Measurements from ENCODE around the gene GNRHR. TPM values are rescaled to one million over a fixed set of nuclear protein-coding genes. Genes with fewer than 3 reads are reported as not detected.

The GNRHR gene
- total RNA-seq, 1 donor from 2014 or later = not detected

DNA sequence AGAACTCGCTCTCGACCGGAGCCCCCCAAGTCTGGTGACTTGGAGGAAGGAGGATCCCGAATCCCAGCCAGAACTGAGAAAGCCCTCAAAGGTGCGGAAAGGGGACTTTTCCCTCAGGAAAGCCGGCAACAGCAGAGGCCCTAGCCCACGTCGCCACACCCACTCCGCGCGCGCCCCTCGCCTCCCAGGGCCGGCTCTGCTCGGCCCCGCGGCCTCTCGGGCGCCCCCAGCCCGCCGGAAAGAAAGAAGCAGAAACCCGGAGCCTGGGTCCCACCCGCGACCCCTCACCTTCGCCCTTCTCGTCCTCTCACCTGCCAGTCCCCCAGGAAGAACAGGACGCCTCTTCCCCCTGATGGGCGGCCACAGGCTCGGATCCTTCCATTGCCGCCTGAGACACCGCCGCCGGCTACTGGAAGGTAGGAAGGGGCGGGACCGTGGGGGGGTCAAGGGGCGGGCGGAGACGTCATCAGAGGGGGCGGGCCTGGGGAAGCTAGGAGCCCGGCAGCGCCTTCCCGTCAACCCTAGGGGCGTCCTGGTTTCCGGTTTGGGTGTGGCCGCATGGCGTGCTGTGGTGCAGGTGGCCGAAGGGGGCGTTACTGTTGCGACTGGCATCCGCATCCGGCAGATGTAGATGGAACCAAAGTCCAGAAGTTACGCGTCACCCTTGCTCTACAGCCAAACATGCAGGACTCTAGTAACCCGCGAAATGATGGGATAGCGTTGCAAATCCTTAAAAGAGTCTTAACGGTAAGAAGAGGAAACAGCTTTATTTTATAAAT, 53.3 kb downstream of the GNRHR start, which contains the start of gene UBA6:
Gene UBA6, minus strand, starts transcription at position 418 of the 779 bp plus-strand sequence. Its CDS starts 36 bp downstream, at position 382.
- peak; percentile 95 to 96 for DNase-seq (ENCODE audit: low read depth in 2 of 2)

DNA sequence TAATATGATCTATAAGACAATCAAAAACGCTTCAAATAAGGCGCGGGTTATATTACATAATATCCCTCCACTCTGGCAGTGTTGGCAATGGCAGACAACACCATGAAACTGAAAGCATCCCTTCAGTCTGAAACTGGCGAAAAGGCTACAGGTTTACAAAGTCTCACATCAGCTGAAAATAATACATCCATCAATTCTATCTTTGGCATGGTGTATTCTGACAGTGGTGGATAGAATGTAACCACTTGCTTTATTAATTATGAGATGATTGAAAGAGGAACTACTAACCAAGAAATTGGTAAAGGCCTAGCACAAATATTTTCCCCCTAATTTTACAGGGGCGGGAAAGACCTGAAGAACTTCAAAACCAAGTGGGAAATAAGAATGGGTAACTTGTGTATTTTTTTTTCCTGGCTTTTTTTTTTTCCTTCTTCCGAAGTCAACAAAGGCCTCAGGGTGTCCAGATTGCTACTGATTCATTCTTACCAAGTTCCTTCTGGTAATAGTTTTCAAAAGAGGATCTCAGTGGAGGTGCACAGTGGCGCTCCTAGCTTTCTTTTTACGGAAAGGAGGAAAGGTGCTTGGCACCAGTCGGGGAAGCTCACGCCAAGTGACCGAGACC, 54.0 kb downstream of the GNRHR start:
- DNase-seq (ENCODE audit: low read depth in 2 of 2) = peak; percentile 51 to 52

DNA sequence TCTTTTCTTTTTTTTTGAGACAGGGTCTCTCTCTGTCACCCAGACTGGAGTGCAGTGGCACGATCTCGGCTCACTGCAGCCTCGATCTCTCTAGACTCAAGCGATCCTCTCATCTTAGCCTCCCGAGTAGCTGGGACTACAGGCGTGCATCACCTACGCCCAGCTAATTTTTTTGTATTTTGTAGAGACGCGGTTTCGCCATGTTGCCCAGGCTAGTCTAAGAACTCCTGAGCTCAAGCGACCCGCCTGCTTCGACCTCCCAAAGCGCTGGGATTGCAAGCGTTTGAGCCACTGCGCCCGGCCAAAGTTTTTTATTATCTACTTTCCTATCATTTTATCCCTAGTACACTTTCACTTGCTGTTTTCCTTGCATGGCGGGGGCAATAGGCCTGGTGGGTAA, 54.6 kb downstream of the GNRHR start:
- no peak for DNase-seq (ENCODE audit: low read depth in 2 of 2)

DNA sequence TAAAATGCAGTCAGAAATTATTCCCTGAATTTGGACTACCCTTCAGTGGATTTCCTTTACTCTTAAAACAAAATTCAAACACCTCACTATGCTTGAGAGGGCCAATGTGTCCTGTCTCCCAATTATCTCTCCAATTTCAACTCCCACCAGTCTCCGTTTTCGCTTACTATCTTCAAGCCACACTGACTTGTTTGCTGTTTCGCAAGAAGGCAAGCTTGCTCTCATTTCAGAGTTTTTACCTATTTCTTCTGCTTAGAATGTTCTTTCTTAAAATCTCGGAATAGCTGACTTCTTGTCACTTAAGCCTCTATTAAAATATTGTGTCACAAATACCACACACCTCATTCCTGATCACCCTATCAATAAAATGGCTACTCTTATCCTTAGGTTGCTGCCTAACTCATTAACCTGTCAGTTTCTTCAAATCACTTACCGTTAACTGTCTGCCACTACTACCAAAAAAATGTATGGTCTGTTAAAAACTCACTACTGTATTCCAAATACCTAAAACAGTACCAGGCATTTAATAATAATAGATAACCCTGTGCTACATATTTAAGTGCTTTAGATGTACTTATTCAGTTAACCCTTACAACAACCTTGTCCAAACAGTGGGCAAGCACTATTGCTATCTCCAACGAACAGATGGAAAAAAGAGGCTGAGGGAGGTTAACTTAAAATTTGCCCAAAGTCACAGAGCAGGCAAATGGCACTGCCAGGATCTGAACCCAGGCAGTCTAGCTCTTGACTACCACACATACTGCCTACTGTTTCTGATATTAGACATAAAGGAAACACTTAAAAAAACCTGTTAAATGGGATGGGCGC, 56.1 kb downstream of the GNRHR start:
- DNase-seq (ENCODE audit: low read depth in 2 of 2) = no peak

DNA sequence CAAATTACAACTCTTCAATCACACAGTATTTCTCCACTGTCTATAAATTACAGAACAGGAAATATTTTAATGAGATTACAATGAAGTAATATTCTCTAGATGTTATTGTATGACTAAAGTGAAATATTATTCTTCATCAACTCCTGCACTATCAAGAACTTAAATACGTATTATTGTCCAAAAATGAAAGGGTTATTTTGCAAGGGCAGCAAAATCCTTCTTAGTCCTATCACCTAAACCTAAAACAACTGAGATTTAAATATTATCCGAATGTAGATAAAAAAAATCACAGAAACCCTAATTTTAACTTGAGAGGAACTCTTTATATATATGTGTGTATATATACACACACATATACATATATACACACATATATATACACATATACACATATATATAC, 58.1 kb downstream of the GNRHR start:
- no peak for DNase-seq (ENCODE audit: low read depth in 2 of 2)

DNA sequence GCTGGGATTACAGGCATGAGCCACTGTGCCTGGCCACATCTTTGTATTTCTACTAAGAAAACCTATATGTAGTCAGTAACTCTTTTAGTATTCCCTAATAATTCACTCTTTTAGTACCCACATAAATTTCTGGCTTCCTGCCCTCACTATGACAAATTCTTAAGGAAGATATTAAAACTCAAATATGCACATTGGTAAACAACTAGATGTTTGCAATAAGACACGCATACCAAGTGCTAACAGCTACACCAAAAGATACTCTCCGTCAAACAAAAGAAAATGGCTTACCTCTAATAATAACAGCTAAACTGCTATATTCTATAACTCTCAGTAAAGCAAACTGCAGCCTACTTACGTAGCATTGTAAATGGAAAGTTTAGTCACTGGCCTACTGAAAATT, 59.5 kb downstream of the GNRHR start:
- no peak for DNase-seq (ENCODE audit: low read depth in 2 of 2)

DNA sequence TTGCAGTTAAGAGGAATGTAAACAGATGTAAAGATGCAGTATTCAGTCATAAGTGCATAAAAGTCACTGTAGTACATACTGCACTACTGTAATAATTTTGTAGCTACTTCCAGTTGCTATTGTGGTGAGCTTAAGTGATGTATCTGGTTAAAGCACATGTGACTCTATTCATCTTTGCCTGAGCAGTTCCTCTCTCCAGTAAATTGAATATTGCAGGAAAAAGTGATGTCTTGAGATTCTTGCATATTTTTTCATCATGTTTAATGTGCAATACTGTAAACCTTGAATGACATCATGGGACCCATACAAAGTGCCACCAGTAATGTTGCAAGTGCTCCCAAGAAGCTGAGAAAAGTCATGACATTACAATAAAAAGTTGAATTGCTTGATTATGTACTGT, 62.9 kb downstream of the GNRHR start:
- no peak for DNase-seq (ENCODE audit: low read depth in 2 of 2)

Other genes with a start within 250 kb of the GNRHR start
- 9.6 and 11.3 TPM in 2 replicates for gene CENPC, start 208.9 kb downstream of the GNRHR start, total RNA-seq
- gene STAP1, start 195.7 kb downstream of the GNRHR start, total RNA-seq = not detected in 2 replicates
- 56.9 and 67.5 TPM in 2 replicates for gene UBA6, start 53.2 kb downstream of the GNRHR start, total RNA-seq
- under 0.01 TPM in 2 replicates for gene TMPRSS11D, start 129.6 kb upstream of the GNRHR start, total RNA-seq
- not detected in 2 replicates for gene TMPRSS11A, start 209.1 kb upstream of the GNRHR start, total RNA-seq